HepG2 (cell line): ENCODE results near the gene PBOV1. TPM values are rescaled to one million over a fixed set of nuclear protein-coding genes. Genes with fewer than 3 reads are reported as not detected.
A peak's percentile ranks its signal among the peaks of the same experiment; 100 is the strongest.

Experiments
- CEBPG ChIP-seq: IDR thresholded peaks from 2 replicates; pipeline ENCODE4 v1.6.1; 2016
- CREB1 ChIP-seq, 2 experiments: fragments of 450-650 bp in 1 of 2; IDR thresholded peaks; 2 replicates each; pipeline ENCODE4 v1.6.1; 2016 to 2017; ENCODE audit warnings: control low read depth in 1 of 2, mild to moderate bottlenecking in 1 of 2, missing compliant biosample characterization in 1 of 2, missing genetic modification characterization in 1 of 2
- FOXJ3 ChIP-seq: sonication (generic); formaldehyde crosslinking; IDR thresholded peaks from 2 replicates; pipeline ENCODE4 v1.4.0; 2020; ENCODE audit warnings: missing genetic modification reagents, mild to moderate bottlenecking, borderline replicate concordance
- HMG20A ChIP-seq: IDR thresholded peaks from 2 replicates; pipeline ENCODE4 v1.6.1; 2016; ENCODE audit warnings: borderline replicate concordance
- KMT2B ChIP-seq: IDR thresholded peaks from 2 replicates; pipeline ENCODE4 v1.6.1; 2016; ENCODE audit warnings: missing genetic modification reagents, missing compliant biosample characterization
- NFIC ChIP-seq: IDR thresholded peaks from 2 replicates; pipeline ENCODE4 v1.6.1; 2012; ENCODE audit warnings: mild to moderate bottlenecking, low read length, inconsistent platforms
- NR2F1 ChIP-seq, 2 experiments: fragments of 450-650 bp in 1 of 2; formaldehyde crosslinking in 1 of 2; IDR thresholded peaks; 2 replicates each; pipeline versions ENCODE4 v1.5.0 to v1.6.1; 2016 to 2020; ENCODE audit warnings: mild to moderate bottlenecking in 1 of 2, missing compliant biosample characterization in 1 of 2, missing genetic modification reagents in 1 of 2, moderate library complexity in 1 of 2
- PHF5A ChIP-seq: IDR thresholded peaks from one replicate; pipeline ENCODE4 v1.6.1; 2018; ENCODE audit warnings: low read depth, missing genetic modification reagents; ENCODE audit not compliant: unreplicated experiment
- RFX1 ChIP-seq: fragments of 450-650 bp; IDR thresholded peaks from 2 replicates; pipeline ENCODE4 v1.6.1; 2017
- RFX5 ChIP-seq: IDR thresholded peaks from 2 replicates; pipeline ENCODE4 v1.6.1; 2011; ENCODE audit warnings: low read depth, low read length, improper control_type of control experiment
- RFXAP ChIP-seq: sonication (generic); formaldehyde crosslinking; IDR thresholded peaks from 2 replicates; pipeline ENCODE4 v1.4.0; 2020; ENCODE audit warnings: missing genetic modification reagents, borderline replicate concordance
- SOX13 ChIP-seq, 3 experiments: fragments of 450-650 bp in 1 of 3; sonication (generic) in 1 of 3; formaldehyde crosslinking in 1 of 3; IDR thresholded peaks in 2 of 3; conservative IDR thresholded peaks in 1 of 3; 2 replicates each; pipeline versions ENCODE4 v1.5.0 to v1.6.1; 2016 to 2020; ENCODE audit warnings: antibody characterized with exemption in 1 of 3, mild to moderate bottlenecking in 1 of 3, missing compliant biosample characterization in 1 of 3, missing genetic modification reagents in 1 of 3, moderate library complexity in 1 of 3
- SOX6 ChIP-seq, 2 experiments: fragments of 450-650 bp in 1 of 2; sonication (generic) in 1 of 2; formaldehyde crosslinking in 1 of 2; IDR thresholded peaks; 2 replicates each; pipeline versions ENCODE4 v1.4.0 to v1.6.1; 2017 to 2020; ENCODE audit warnings: antibody characterized with exemption in 1 of 2, mild to moderate bottlenecking in 1 of 2, missing genetic modification reagents in 1 of 2
- ZKSCAN8 ChIP-seq: IDR thresholded peaks from 2 replicates; pipeline ENCODE4 v1.6.1; 2016; ENCODE audit warnings: borderline replicate concordance, missing genetic modification reagents, missing compliant biosample characterization
- ZNF143 ChIP-seq: sonication (generic); formaldehyde crosslinking; IDR thresholded peaks from 2 replicates; pipeline ENCODE4 v1.4.0; 2020; ENCODE audit warnings: missing genetic modification reagents
- ZNF264 ChIP-seq: sonication (generic); formaldehyde crosslinking; IDR thresholded peaks from 2 replicates; pipeline ENCODE4 v1.4.0; 2020; ENCODE audit warnings: missing genetic modification reagents
- ZNF607 ChIP-seq: sonication (generic); formaldehyde crosslinking; IDR thresholded peaks from 2 replicates; pipeline ENCODE4 v1.5.1; 2020; ENCODE audit warnings: missing genetic modification reagents, mild to moderate bottlenecking, borderline replicate concordance
- polyA plus RNA-seq, 8 experiments: library from polyadenylated mRNA; depleted of rRNA in 3 of 8; stranded (reverse) in 7 of 8; unstranded in 1 of 8; fragments of >200 nt; fragmentation: Illumina TruSeq in 4 of 8; extraction: Trizol in 4 of 8; gene quantifications; 2 replicates each; pipeline versions ENCODE4 v1.2.1 to v1.2.3, GENCODE V29; 2011 to 2016; ENCODE audit warnings: low read depth in 4 of 8, missing spikeins in 1 of 8, mixed read lengths in 1 of 8; ENCODE audit not compliant: insufficient read depth in 1 of 8
- total RNA-seq, 5 experiments: library from RNA; depleted of rRNA; stranded (reverse); fragments of >200 nt; fragmentation: Illumina TruSeq; extraction: Trizol; gene quantifications; 2 replicates each; pipeline ENCODE4 v1.2.3, GENCODE V29; 2016; ENCODE audit warnings: low read depth in 1 of 5
- TF ChIP-seq, protein P1 (sequence below): sonication (generic); formaldehyde crosslinking; conservative IDR thresholded peaks from 2 replicates; pipeline ENCODE4 v1.4.0; 2020; ENCODE audit warnings: missing genetic modification reagents
- TF ChIP-seq, protein P2 (sequence below): IDR thresholded peaks from 2 replicates; pipeline ENCODE4 v1.6.1; 2016; ENCODE audit warnings: control low read depth
- TF ChIP-seq, protein P3 (sequence below): IDR thresholded peaks from 2 replicates; pipeline ENCODE4 v1.6.1; 2016; ENCODE audit warnings: missing genetic modification reagents, missing compliant biosample characterization
- TF ChIP-seq, protein P4 (sequence below): sonication (generic); formaldehyde crosslinking; IDR thresholded peaks from 2 replicates; pipeline ENCODE4 v1.8.0; 2022; ENCODE audit warnings: mild to moderate bottlenecking, missing genetic modification reagents; ENCODE audit not compliant: insufficient replicate concordance
- TF ChIP-seq, protein P5 (sequence below): IDR thresholded peaks from 2 replicates; pipeline ENCODE4 v1.6.1; 2016

PBOV1 gene
- total and polyA plus RNA-seq, 2 of the 13 experiments (the other 11 are each of a cell fraction or from before 2014, with no cell fraction given) = not detected

DNA sequence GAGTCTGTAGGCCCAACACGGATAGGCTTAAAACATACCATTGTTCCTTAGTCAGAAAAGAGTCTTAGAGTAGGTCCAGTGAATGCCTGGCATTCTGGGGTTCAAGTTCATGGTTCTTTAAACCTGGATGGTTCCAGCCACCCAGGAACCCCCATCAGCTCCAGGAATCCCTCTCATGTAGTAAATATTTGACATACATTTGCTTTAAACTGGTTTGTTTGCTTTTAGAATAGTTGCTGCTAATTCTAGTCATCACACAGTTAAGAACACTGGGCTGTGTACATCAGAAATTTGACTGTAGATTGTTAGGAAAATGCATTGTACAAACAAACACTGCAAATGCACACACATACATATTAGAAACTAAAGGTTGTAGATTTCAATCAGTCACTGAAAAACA lies 30.6 kb upstream of the PBOV1 start (continued):
- no peak for TF ChIP-seq RFX5
- peak; percentile 18 to 43; a peak in 1 of 4 replicates for TF ChIP-seq NR2F1 (CRISPR knock-in tag; IDR thresholded peaks at IDR 0.05)
- TF ChIP-seq, protein P1, sequence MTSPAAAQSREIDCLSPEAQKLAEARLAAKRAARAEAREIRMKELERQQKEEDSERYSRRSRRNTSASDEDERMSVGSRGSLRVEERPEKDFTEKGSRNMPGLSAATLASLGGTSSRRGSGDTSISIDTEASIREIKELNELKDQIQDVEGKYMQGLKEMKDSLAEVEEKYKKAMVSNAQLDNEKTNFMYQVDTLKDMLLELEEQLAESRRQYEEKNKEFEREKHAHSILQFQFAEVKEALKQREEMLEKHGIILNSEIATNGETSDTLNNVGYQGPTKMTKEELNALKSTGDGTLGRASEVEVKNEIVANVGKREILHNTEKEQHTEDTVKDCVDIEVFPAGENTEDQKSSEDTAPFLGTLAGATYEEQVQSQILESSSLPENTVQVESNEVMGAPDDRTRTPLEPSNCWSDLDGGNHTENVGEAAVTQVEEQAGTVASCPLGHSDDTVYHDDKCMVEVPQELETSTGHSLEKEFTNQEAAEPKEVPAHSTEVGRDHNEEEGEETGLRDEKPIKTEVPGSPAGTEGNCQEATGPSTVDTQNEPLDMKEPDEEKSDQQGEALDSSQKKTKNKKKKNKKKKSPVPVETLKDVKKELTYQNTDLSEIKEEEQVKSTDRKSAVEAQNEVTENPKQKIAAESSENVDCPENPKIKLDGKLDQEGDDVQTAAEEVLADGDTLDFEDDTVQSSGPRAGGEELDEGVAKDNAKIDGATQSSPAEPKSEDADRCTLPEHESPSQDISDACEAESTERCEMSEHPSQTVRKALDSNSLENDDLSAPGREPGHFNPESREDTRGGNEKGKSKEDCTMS (CRISPR knock-in tag) = no peak
- 0 out of 2 replicates have a peak, but pooled peaks have one; percentile 15 for TF ChIP-seq CREB1 (IDR thresholded peaks at IDR 0.05)
- TF ChIP-seq CREB1 (CRISPR knock-in tag; IDR thresholded peaks at IDR 0.05) = no peak
- TF ChIP-seq, protein P2, sequence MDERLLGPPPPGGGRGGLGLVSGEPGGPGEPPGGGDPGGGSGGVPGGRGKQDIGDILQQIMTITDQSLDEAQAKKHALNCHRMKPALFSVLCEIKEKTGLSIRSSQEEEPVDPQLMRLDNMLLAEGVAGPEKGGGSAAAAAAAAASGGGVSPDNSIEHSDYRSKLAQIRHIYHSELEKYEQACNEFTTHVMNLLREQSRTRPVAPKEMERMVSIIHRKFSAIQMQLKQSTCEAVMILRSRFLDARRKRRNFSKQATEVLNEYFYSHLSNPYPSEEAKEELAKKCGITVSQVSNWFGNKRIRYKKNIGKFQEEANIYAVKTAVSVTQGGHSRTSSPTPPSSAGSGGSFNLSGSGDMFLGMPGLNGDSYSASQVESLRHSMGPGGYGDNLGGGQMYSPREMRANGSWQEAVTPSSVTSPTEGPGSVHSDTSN (CRISPR knock-in tag) = no peak
- TF ChIP-seq KMT2B (CRISPR knock-in tag) = peak; percentile 32; the same call in 1 of the 2 replicates
- TF ChIP-seq, protein P3, sequence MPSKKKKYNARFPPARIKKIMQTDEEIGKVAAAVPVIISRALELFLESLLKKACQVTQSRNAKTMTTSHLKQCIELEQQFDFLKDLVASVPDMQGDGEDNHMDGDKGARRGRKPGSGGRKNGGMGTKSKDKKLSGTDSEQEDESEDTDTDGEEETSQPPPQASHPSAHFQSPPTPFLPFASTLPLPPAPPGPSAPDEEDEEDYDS (CRISPR knock-in tag) = no peak; the same call in 1 of the 2 replicates
- no peak for TF ChIP-seq SOX6 (IDR thresholded peaks at IDR 0.05)
- peak; percentile 85 for TF ChIP-seq SOX6 (CRISPR knock-in tag; IDR thresholded peaks at IDR 0.05)
- peak; percentile 90 for TF ChIP-seq HMG20A (CRISPR knock-in tag)
- TF ChIP-seq, protein P4, sequence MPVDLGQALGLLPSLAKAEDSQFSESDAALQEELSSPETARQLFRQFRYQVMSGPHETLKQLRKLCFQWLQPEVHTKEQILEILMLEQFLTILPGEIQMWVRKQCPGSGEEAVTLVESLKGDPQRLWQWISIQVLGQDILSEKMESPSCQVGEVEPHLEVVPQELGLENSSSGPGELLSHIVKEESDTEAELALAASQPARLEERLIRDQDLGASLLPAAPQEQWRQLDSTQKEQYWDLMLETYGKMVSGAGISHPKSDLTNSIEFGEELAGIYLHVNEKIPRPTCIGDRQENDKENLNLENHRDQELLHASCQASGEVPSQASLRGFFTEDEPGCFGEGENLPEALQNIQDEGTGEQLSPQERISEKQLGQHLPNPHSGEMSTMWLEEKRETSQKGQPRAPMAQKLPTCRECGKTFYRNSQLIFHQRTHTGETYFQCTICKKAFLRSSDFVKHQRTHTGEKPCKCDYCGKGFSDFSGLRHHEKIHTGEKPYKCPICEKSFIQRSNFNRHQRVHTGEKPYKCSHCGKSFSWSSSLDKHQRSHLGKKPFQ (CRISPR knock-in tag) = peak; percentile 42
- no peak for TF ChIP-seq ZNF143 (CRISPR knock-in tag)
- TF ChIP-seq ZKSCAN8 (CRISPR knock-in tag) = peak; percentile 82; the same call in 1 of the 2 replicates
- 0 out of 2 replicates have a peak, but pooled peaks have one; percentile 22 for TF ChIP-seq CEBPG (CRISPR knock-in tag)
- TF ChIP-seq, protein P5, sequence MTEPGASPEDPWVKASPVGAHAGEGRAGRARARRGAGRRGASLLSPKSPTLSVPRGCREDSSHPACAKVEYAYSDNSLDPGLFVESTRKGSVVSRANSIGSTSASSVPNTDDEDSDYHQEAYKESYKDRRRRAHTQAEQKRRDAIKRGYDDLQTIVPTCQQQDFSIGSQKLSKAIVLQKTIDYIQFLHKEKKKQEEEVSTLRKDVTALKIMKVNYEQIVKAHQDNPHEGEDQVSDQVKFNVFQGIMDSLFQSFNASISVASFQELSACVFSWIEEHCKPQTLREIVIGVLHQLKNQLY (CRISPR knock-in tag) = 0 out of 2 replicates have a peak, but pooled peaks have one; percentile 43
- no peak for TF ChIP-seq PHF5A (CRISPR knock-in tag)
- no peak for TF ChIP-seq RFX1
- TF ChIP-seq ZNF607 (CRISPR knock-in tag) = no peak
- TF ChIP-seq RFXAP (CRISPR knock-in tag) = 0 out of 2 replicates have a peak, but pooled peaks have one; percentile 34
- TF ChIP-seq SOX13 (IDR thresholded peaks at IDR 0.05) = no peak
- TF ChIP-seq SOX13 (CRISPR knock-in tag; conservative IDR thresholded peaks at IDR 0.05 in 1 of 2, IDR thresholded peaks at IDR 0.05 in 1 of 2) = peak in 1 of 2 experiments; percentile 82; a peak in 1 of 4 replicates
- 0 out of 2 replicates have a peak, but pooled peaks have one; percentile 49 for TF ChIP-seq ZNF264 (CRISPR knock-in tag)
- peak; percentile 86; the same call in 1 of the 2 replicates for TF ChIP-seq NFIC
- peak; percentile 83; the same call in 1 of the 2 replicates for TF ChIP-seq FOXJ3 (CRISPR knock-in tag)
